Measurements from ENCODE around the gene WDR45. TPM values are rescaled to one million over a fixed set of nuclear protein-coding genes. Genes with fewer than 3 reads are reported as not detected.

WDR45 gene
- total RNA-seq, 4 donors from 2014 or later, result 68.1 to 77.9 (median 72.7) TPM

DNA sequence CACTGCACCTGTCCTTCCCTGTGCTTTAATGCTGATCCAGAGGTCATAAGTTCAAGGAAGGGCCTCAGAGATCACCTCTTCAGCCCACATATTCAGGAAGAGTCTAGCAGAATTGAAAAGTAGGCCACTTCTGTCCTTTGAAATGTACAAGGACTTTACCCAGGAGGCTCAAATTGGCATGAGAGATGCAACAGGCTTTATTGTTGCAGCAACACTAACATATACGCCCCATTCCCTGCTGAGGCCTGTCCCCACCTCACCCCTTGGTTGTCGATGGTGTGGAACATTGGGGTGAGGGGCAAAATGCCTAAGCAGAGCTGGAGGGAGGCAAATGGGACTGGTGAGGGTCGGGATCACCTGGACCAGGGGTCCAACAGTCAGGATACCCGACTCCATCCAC is 8.7 kb downstream of the WDR45 start:
- H3K4me1 ChIP-seq, result peaks cover 16 to 24% (median 21%) of the 10 kb centered on the region in 4 donors
- H3K4me3 ChIP-seq, result no peak overlapping the region
- WGBS, result 91% methylated on average over 4 of the region's 4 CpGs
- H3K9me3 ChIP-seq, result no peaks in the 10 kb centered on the region
- TF ChIP-seq, protein P1, sequence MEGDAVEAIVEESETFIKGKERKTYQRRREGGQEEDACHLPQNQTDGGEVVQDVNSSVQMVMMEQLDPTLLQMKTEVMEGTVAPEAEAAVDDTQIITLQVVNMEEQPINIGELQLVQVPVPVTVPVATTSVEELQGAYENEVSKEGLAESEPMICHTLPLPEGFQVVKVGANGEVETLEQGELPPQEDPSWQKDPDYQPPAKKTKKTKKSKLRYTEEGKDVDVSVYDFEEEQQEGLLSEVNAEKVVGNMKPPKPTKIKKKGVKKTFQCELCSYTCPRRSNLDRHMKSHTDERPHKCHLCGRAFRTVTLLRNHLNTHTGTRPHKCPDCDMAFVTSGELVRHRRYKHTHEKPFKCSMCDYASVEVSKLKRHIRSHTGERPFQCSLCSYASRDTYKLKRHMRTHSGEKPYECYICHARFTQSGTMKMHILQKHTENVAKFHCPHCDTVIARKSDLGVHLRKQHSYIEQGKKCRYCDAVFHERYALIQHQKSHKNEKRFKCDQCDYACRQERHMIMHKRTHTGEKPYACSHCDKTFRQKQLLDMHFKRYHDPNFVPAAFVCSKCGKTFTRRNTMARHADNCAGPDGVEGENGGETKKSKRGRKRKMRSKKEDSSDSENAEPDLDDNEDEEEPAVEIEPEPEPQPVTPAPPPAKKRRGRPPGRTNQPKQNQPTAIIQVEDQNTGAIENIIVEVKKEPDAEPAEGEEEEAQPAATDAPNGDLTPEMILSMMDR (IDR thresholded peaks at IDR 0.05), result no peak
- no peak for TF ChIP-seq EP300 (IDR thresholded peaks at IDR 0.05)
- peak overlapping the region in 2 of 4 donors; percentile 68 for H3K27ac ChIP-seq (replicated peaks in 1 of 4)
- H3K36me3 ChIP-seq, result peaks cover 0 to 22% (median 17%) of the 10 kb centered on the region in 4 donors
- H3K27me3 ChIP-seq, result no peaks in the 10 kb centered on the region
- intact Hi-C loops (cut with DNase I), result no loop called here
- DNase-seq (ENCODE audit: extremely low spot score), result no peak

DNA sequence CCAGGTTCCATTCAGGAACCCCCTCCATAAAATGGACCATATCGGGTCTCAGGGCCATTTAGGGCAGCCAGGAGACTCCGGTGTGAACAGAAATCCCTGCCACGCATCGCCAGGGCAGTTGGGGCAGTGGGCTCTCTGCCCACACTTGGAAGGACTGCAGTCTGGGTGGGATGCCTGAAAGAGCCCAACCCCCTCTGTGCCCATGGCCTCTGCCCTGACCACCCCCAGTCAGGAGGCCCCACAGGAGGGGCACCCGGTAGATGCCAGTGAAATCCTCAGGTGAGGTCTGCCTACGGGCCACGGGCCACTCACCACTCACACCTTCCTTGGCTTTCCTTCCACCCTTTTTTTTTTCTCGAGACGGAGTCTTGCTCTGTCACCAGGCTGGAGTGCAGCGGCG is 10.6 kb downstream of the WDR45 start:
- Histone ChIP-seq H3K27me3 (no peaks in the 10 kb centered on the region), H3K4me3 (no peak overlapping the region), H3K9me3 (no peaks in the 10 kb centered on the region), H3K4me1 (peaks cover 11 to 16% (median 15%) of the 10 kb centered on the region in 4 donors), H3K36me3 (peaks cover 0 to 27% (median 14%) of the 10 kb centered on the region in 4 donors), H3K27ac (replicated peaks in 1 of 4) (no peak overlapping the region)
- 85% methylated on average over 10 of the region's 11 CpGs for WGBS
- TF ChIP-seq EP300 (IDR thresholded peaks at IDR 0.05), result no peak
- no peak for TF ChIP-seq POLR2A (IDR thresholded peaks at IDR 0.05; ENCODE audit: low read depth)
- TF ChIP-seq, protein P1 (IDR thresholded peaks at IDR 0.05), result no peak
- TF ChIP-seq POLR2AphosphoS5 (IDR thresholded peaks at IDR 0.05), result no peak
- intact Hi-C loops (cut with DNase I), result no loop called here
- no peak for DNase-seq (ENCODE audit: extremely low spot score)

DNA sequence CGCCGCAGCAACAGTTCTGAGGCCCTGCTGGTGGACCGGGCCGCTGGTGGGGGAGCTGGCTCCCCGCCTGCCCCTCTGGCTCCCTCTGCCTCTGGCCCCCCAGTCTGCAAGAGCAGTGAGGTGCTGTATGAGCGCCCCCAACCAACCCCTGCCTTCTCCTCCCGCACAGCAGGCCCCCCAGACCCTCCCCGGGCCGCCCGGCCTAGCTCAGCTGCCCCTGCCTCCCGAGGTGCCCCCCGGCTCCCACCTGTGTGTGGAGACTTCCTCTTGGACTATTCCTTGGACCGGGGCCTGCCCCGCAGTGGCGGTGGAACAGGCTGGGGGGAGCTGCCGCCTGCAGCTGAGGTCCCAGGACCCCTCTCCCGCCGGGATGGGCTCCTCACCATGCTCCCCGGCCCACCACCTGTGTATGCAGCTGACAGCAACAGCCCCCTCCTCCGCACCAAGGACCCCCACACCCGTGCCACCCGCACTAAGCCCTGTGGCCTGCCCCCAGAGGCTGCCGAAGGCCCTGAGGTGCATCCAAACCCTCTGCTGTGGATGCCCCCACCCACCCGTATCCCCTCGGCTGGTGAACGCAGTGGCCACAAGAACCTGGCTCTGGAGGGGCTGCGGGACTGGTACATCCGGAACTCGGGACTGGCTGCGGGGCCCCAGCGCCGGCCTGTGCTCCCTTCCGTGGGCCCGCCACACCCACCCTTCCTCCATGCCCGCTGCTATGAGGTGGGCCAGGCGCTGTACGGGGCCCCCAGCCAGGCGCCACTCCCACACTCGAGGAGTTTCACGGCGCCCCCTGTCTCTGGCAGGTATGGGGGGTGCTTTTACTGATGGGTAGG is 12.2 kb downstream of the WDR45 start:
- Histone ChIP-seq H3K9me3 (no peaks in the 10 kb centered on the region), H3K4me3 (no peak overlapping the region), H3K27me3 (no peaks in the 10 kb centered on the region), H3K4me1 (peaks cover 4% of the 10 kb centered on the region in 4 donors), H3K36me3 (peaks cover 0 to 34% (median 18%) of the 10 kb centered on the region in 4 donors), H3K27ac (replicated peaks in 1 of 4) (no peak overlapping the region)
- no peak for DNase-seq (ENCODE audit: extremely low spot score)
- intact Hi-C loops (cut with DNase I), result no loop called here
- WGBS, result 88% methylated on average over 10 of the region's 41 CpGs
- TF ChIP-seq EP300 (IDR thresholded peaks at IDR 0.05), result no peak
- TF ChIP-seq, protein P1 (IDR thresholded peaks at IDR 0.05), result no peak
- TF ChIP-seq POLR2A (IDR thresholded peaks at IDR 0.05; ENCODE audit: low read depth), result no peak
- TF ChIP-seq POLR2AphosphoS5 (IDR thresholded peaks at IDR 0.05), result no peak

DNA sequence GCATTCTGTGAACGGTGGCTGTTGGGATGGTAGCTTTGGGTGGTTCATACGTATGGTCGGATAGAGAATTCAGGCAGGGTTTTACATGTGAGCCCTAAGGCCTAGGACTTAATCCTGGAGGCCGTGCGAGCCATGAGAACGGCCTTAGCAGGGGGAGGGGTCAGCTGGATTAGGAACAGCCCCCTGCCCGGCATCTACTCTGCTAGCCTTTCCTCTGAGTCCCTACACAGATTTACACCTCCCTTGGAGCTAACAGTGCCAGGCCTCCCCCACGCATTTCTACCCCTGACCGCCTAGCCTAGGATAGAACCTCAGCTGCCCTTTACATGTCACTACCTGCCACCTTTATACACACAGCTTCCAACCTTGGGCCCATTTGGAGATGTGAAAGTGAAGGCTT is 13.0 kb downstream of the WDR45 start:
- Histone ChIP-seq H3K36me3 (peaks cover 0 to 41% (median 22%) of the 10 kb centered on the region in 4 donors), H3K27me3 (no peaks in the 10 kb centered on the region), H3K9me3 (no peaks in the 10 kb centered on the region), H3K4me1 (no peaks in the 10 kb centered on the region), H3K27ac (replicated peaks in 1 of 4) (no peak overlapping the region), H3K4me3 (no peak overlapping the region)
- DNase-seq (ENCODE audit: extremely low spot score), result no peak
- TF ChIP-seq EP300 (IDR thresholded peaks at IDR 0.05), result no peak
- no peak for TF ChIP-seq POLR2AphosphoS5 (IDR thresholded peaks at IDR 0.05)
- no peak for TF ChIP-seq POLR2A (IDR thresholded peaks at IDR 0.05; ENCODE audit: low read depth)
- TF ChIP-seq, protein P1 (IDR thresholded peaks at IDR 0.05), result no peak
- intact Hi-C loops (cut with DNase I), result no loop called here
- WGBS, result 87% methylated on average over 7 of the region's 9 CpGs
